GM10847 (cell line): Measurements from ENCODE around the gene PPFIA3.

Experiments used
- POLR2A ChIP-seq: IDR thresholded peaks from 2 replicates; pipeline ENCODE4 v1.6.1; 2011; ENCODE audit not compliant: insufficient read length; ENCODE audit errors: extremely low read depth

Gene PPFIA3

GRCh38 chr19:49094505-49095482 lies 24.6 kb upstream of the PPFIA3 start:
- no peak for TF ChIP-seq POLR2A

- TF ChIP-seq POLR2A = no peak
Measured at GRCh38 chr19:49097453-49098288, 21.7 kb upstream of the PPFIA3 start.

- TF ChIP-seq POLR2A = no peak
Measured at GRCh38 chr19:49098795-49099194, 20.5 kb upstream of the PPFIA3 start.

- TF ChIP-seq POLR2A = no peak
Measured at GRCh38 chr19:49101160-49101559, 18.2 kb upstream of the PPFIA3 start.

- no peak for TF ChIP-seq POLR2A
Measured at GRCh38 chr19:49102303-49102702, 17.0 kb upstream of the PPFIA3 start.

GRCh38 chr19:49103331-49104085 lies 15.8 kb upstream of the PPFIA3 start:
- no peak for TF ChIP-seq POLR2A

- no peak for TF ChIP-seq POLR2A
Measured at GRCh38 chr19:49104229-49104864, 15.0 kb upstream of the PPFIA3 start.

GRCh38 chr19:49106648-49107135 lies 12.7 kb upstream of the PPFIA3 start:
- TF ChIP-seq POLR2A = no peak

GRCh38 chr19:49107625-49108459 lies 11.5 kb upstream of the PPFIA3 start:
- no peak for TF ChIP-seq POLR2A

GRCh38 chr19:49109051-49109450 lies 10.3 kb upstream of the PPFIA3 start:
- TF ChIP-seq POLR2A = no peak

- no peak for TF ChIP-seq POLR2A
Measured at GRCh38 chr19:49109569-49110233, 9.6 kb upstream of the PPFIA3 start.

- no peak for TF ChIP-seq POLR2A
Measured at GRCh38 chr19:49110567-49110966, 8.8 kb upstream of the PPFIA3 start.
